ENCODE data around the gene CBFB. TPM values are rescaled to one million over a fixed set of nuclear protein-coding genes. Genes with fewer than 3 reads are reported as not detected.

Gene CBFB
- total RNA-seq, 6 donors from 2014 or later = 31.4 to 73.4 (median 54.1) TPM

DNA sequence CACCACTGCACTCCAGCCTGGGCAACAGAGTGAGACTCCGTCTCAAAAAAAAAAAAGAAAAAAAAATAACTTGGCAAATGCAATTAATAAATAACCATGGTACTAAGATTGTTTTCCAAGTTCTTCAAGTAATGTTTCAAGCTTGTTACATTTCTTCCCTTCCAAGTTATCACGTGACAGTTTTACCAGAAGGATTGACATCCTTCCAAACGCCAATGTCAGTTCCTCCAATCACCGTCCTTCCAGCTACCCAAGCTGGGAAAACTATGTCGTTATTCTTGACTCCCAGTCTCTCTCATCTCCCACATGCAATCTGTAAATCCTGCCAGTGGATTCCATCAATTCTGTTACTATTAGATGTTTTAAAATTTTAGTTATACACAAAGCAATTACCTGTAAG, 76.9 kb downstream of the CBFB start:
- no peaks in the 10 kb centered on the region for H3K9me3 ChIP-seq
- TF ChIP-seq, protein P1, sequence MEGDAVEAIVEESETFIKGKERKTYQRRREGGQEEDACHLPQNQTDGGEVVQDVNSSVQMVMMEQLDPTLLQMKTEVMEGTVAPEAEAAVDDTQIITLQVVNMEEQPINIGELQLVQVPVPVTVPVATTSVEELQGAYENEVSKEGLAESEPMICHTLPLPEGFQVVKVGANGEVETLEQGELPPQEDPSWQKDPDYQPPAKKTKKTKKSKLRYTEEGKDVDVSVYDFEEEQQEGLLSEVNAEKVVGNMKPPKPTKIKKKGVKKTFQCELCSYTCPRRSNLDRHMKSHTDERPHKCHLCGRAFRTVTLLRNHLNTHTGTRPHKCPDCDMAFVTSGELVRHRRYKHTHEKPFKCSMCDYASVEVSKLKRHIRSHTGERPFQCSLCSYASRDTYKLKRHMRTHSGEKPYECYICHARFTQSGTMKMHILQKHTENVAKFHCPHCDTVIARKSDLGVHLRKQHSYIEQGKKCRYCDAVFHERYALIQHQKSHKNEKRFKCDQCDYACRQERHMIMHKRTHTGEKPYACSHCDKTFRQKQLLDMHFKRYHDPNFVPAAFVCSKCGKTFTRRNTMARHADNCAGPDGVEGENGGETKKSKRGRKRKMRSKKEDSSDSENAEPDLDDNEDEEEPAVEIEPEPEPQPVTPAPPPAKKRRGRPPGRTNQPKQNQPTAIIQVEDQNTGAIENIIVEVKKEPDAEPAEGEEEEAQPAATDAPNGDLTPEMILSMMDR (IDR thresholded peaks at IDR 0.05) = no peak
- TF ChIP-seq POLR2AphosphoS5 (IDR thresholded peaks at IDR 0.05) = no peak
- TF ChIP-seq EP300 (IDR thresholded peaks at IDR 0.05) = no peak
- H3K27me3 ChIP-seq = no peaks in the 10 kb centered on the region
- peaks cover 0 to 2% (median 0%) of the 10 kb centered on the region in 4 donors for H3K36me3 ChIP-seq
- no peak overlapping the region for H3K4me3 ChIP-seq
- 35 to 50% methylated on average over 5 of the region's 5 CpGs for WGBS, 2 donors
- DNase-seq (no peak), ATAC-seq (ENCODE audit: low FRiP score in 2 of 2) (no peak)
- H3K27ac ChIP-seq = peak overlapping the region in 2 of 4 donors; percentile 31 to 66
- H3K4me1 ChIP-seq = peaks cover 12 to 27% (median 21%) of the 10 kb centered on the region in 4 donors

DNA sequence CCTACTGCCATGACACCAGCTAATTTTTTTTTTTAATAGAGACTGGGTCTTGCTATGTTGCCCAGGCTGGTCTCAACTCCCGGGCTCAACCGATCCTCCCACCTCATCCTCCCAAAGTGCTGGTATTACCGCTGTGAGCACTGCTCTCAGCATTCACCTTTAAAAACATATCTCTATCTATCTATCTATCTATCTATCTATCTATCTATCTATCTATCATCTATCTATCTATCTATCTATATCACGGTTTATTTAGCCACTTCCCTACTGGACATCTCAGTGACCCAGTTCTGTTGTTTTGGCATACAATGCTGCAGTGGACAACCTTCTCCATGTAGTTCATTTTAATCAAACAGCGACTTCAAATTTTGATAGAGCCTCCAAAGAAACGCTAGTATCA, 79.5 kb downstream of the CBFB start:
- WGBS, 2 donors = 95 to 99% methylated on average over 6 of the region's 6 CpGs
- H3K4me3 ChIP-seq = no peak overlapping the region
- H3K36me3 ChIP-seq = no peaks in the 10 kb centered on the region
- no peak overlapping the region for H3K27ac ChIP-seq
- no peaks in the 10 kb centered on the region for H3K27me3 ChIP-seq
- DNase-seq (no peak), ATAC-seq (ENCODE audit: low FRiP score in 2 of 2) (no peak)
- peaks cover 23 to 39% (median 30%) of the 10 kb centered on the region in 4 donors for H3K4me1 ChIP-seq
- H3K9me3 ChIP-seq = no peaks in the 10 kb centered on the region
- TF ChIP-seq, protein P1 (IDR thresholded peaks at IDR 0.05) = no peak
- TF ChIP-seq EP300 (IDR thresholded peaks at IDR 0.05) = no peak
- TF ChIP-seq POLR2A (IDR thresholded peaks at IDR 0.05) = no peak
- TF ChIP-seq POLR2AphosphoS5 (IDR thresholded peaks at IDR 0.05) = no peak

GRCh38 chr16:67108931-67109406, 80.0 kb downstream of the CBFB start:
- peaks cover 23 to 39% (median 30%) of the 10 kb centered on the region in 4 donors for H3K4me1 ChIP-seq
- 69 to 79% methylated on average over 7 to 18 of the region's 18 CpGs for WGBS, 2 donors
- TF ChIP-seq POLR2AphosphoS5 (IDR thresholded peaks at IDR 0.05) (no peak), POLR2A (IDR thresholded peaks at IDR 0.05) (no peak), EP300 (IDR thresholded peaks at IDR 0.05) (no peak)
- TF ChIP-seq, protein P1 (IDR thresholded peaks at IDR 0.05) = no peak
- no peaks in the 10 kb centered on the region for H3K36me3 ChIP-seq
- DNase-seq (no peak), ATAC-seq (ENCODE audit: low FRiP score in 2 of 2) (no peak)
- H3K27me3 ChIP-seq = no peaks in the 10 kb centered on the region
- peak overlapping the region; percentile 7 to 96 (median 86) for H3K4me3 ChIP-seq
- H3K9me3 ChIP-seq = no peaks in the 10 kb centered on the region
- H3K27ac ChIP-seq = peak overlapping the region; percentile 78 to 88 (median 83)

DNA sequence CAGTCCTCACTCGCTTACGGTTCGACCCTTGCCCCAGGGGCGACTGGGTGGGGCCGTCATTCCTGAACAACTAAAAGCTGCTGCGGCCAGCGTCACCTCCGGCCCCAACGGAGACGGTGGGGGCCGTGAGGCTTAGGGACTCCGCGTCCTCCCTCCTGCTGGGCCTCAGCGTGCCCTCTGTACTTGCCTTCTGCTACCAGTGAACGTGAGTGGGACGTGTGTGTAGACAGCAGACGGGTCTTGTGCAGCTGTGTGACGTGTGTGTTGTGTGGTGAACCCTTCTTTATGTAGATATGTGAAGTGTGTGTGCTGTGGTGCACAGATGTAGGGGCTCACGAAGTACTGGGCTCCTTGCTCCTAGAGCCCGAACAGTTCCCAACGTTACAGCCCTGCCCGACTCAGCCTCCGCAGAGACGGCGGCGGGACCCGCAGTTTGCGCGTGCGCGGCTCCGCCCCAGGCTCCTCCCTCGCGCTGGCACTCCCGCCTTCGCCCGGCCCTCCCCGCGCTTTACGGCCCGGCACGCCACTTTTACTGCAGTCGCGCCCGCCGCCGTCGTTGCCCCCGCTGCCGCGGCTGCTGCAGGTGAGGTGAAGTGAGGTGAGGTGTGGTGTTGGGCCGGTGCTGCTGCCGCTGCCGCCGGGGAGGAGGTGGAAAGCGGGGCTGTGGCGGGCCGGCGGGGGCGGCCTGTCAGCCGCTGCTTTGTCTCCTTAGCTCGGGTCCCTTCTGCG, 80.6 kb downstream of the CBFB start, which contains the start of gene PHAF1:
PHAF1 (plus strand) TSS at position 535 of the 729 bp plus-strand sequence. CDS start 235 bp downstream, outside the sequence.
- no peaks in the 10 kb centered on the region for H3K9me3 ChIP-seq
- H3K27ac ChIP-seq = peak within 1 kb of the TSS; percentile 78 to 88 (median 83)
- TF ChIP-seq, protein P1 (IDR thresholded peaks at IDR 0.05) = peak in 2 of 6 experiments; percentile 23 to 38
- no peak for TF ChIP-seq EP300 (IDR thresholded peaks at IDR 0.05)
- peak in 3 of 4 donors; percentile 38 to 92 (median 81) for TF ChIP-seq POLR2A (IDR thresholded peaks at IDR 0.05)
- peak; percentile 53 to 95 for TF ChIP-seq POLR2AphosphoS5 (IDR thresholded peaks at IDR 0.05)
- WGBS, 2 donors = 0 to 5% methylated on average over 21 to 37 of the region's 63 CpGs
- no peaks in the 10 kb centered on the region for H3K27me3 ChIP-seq
- ATAC-seq (ENCODE audit: low FRiP score in 2 of 2) = peak; percentile 96 to 99
- DNase-seq = peak; percentile 96 to 100
- no peaks in the 10 kb centered on the region for H3K36me3 ChIP-seq
- H3K4me1 ChIP-seq = peaks cover 23 to 39% (median 30%) of the 10 kb centered on the region in 4 donors
- peak within 1 kb of the TSS; percentile 63 to 96 (median 86) for H3K4me3 ChIP-seq
